ENCODE measurements around the gene EDC3.

The EDC3 gene

DNA sequence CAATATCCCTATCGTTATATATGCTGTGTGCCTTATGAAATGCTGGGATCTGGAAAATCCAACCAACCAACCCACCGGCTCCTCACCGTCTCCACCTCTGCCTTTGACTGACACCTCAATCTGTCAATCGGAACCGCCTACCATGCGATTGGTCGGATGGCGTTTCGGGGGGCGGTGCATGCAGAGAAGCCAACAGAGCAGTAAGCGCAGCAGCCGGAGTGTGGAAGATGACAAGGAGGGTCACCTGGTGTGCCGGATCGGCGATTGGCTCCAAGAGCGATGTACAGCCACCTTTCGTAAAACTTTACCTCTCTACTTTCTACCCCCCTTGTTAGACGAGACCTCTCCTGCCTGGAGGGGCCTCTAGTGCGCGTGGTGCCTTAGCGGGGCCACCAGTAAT, 73.9 kb downstream of the EDC3 start:
- no peak for DNase-seq

DNA sequence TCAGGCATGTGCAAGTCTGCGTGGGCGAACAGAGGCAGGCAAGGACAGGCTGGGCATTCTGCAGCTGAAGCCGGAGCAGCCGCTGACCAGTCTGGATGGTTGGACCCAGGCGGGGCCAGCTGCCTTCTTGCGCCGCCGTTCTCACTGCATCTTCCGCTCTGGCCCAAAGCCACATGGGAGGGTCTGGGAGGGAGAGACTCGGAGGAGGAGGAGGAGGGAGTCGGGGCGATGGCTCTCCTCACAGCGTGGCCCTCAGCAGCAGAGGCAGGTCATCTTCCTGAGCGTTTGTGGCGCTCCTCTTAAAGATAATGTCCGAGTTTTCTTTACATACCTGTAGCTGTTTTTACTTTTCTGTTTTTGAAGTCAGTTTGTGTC, 74.3 kb downstream of the EDC3 start:
- no peak for DNase-seq

DNA sequence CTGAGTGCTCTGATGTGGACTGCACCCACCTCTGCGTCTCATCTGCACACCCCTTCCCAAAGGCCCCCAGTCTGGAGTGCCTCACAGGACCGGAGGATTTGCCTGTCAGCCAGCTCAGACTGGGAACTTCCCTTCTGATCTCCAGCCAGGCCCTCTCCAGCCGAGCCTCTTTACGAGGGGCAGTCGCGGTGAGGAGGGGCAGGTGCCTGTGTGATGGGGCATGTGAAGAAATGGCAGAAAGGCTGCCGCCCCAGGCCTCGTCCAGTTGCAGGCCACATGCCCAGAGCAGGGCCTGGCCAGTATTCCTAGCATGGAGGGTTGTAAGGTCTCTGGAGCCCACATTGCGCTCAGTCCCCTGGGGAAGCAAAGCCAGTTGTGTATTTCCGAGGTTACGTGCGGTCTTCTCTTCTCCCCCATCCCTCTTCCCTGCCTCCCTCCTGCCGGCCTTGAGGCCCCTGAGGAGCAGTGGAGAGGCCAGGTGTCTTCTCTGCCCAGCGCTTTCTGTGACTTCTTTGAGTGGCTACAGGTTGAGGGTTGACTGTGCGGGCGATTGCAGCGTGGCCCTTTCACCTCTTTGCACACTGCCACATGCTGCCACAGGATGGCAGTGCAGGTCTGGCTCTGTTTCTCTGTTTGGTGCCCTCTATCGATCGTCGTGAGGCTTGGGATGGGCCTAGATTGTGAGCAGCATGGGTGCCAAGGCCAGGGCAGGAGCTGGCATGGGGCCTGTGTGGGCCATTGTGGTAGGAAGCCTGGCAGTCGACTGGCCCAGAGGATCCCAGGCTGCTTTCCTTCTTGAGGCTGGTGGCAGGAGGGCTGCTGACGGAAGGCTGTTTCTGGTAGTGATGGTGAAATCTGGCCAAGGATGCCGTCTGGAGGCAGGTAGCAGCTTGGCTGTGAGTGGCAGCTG, 74.9 kb downstream of the EDC3 start:
- peak; percentile 65 for DNase-seq

DNA sequence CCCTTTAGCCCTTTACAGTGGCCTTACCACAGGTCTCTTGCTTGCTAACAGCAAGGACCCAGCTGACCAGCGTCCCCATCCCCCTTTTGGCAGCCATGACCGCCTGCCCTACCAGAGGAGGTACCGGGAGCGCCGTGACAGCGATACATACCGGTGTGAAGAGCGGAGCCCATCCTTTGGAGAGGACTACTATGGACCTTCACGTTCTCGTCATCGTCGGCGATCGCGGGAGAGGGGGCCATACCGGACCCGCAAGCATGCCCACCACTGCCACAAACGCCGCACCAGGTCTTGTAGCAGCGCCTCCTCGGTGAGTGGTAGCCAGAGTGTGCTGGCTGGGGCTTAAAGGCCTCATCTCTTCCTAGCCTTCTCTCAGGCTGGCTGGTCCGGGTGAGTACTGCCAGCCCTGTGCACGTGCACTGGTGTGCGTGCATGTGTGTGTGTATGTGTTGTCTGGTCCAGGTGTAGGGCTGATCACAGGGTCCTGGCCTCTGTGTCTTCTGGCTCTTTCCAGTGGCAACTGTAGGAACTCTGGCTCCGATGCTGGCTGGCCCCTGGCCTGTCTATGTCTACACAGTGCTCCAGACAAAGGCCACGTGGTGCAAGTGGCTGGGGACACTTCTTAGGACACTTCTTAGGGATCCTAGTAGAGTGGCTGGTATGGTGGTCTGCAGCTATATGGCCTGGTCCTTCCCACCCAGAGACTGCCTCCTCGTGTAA, 75.7 kb downstream of the EDC3 start:
- no peak for DNase-seq

GRCh38 chr15:74618841-74619596, 76.8 kb downstream of the EDC3 start:
- DNase-seq: no peak

- DNase-seq: no peak
Observed at GRCh38 chr15:74616996-74617395, 78.8 kb downstream of the EDC3 start.

GRCh38 chr15:74616366-74616939, 79.4 kb downstream of the EDC3 start:
- DNase-seq: peak; percentile 66

- peak; percentile 84 for DNase-seq
Observed at GRCh38 chr15:74615508-74616365, 80.1 kb downstream of the EDC3 start, which contains the start of gene CLK3. Gene CLK3 (plus strand): TSS chr15:74615836. CDS start chr15:74619197, 3,361 bp downstream.

- peak; percentile 83 for DNase-seq
Observed at GRCh38 chr15:74614744-74615507, 80.9 kb downstream of the EDC3 start.

DNA sequence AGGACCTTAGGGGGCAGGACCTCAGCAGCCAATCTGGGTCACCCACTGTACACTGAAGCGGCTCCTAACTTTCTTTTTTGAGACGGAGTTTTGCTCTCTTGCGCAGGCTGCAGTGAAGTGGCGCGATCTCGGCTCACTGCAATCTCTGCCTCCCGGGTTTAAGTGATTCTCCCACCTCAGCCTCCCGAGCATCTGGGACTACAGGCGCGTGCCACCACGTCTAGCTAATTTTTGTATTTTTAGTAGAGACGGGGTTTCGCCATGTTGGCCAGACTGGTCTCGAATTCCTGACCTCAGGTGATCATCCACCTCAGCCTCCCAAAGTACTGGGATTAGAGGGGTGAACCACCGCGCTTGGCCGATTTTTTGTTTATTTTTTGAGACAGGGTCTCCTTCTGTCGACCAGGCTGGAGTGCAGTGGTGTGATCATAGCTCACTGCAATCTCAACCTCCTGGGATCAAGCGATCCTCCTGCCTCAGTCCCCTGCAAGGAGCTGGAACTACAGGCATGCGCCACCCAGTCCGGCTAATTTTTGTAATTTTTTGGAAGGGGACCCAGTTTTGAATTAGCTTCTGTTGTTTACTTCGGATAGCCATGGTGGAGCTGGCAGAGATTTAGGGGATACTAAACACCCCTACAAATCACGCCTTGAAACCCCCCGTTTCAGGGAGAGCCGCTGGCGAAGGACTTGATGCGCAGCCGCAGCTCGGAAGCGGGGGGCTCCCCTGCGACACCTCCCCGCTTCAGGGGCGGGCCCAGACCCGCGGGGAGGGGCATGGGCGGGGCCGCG, 81.7 kb downstream of the EDC3 start:
- no peak for DNase-seq

DNA sequence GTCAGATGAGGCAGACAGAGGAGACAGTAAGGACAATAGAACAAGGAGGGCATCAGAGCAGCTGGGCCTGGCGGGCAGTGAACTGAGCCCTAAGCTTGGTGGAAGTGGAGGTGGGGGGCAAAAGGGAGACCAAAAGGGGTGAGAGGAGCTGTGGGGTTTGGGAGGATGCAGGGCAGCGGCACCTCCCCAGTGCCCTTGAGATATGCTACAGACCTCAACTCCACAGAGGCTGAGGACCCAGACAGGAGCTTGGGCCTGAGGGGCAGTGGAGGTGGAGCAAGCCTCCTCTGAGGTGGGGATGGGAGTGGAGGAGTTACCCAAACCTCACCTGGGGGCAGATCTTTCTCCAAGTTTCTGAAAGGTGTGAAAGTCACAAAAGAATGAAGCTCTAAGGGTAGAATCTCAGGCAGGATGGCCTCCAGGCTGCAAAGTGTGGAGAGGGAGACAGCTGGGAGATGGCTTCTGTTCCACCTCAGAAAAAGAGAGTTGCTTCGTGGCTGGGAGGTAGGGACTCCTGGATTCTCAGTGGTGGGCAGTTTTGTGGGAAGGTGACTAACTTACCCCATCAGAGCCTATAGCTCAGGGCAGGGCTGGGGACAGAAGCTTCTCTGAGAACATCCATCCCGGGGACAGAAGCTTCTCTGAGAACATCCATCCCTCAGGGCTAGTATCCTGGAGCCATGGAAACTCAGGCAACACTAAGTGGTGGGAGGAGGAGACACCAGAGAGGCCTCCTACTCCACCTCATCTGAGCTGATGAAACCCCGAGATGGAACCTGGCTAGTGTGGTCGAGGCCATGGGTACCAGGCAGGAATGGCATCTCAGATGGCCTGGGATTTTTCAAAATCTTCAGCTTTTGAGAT, 82.5 kb downstream of the EDC3 start:
- DNase-seq: no peak

- DNase-seq: no peak
Observed at GRCh38 chr15:74612677-74613076, 83.1 kb downstream of the EDC3 start.

DNA sequence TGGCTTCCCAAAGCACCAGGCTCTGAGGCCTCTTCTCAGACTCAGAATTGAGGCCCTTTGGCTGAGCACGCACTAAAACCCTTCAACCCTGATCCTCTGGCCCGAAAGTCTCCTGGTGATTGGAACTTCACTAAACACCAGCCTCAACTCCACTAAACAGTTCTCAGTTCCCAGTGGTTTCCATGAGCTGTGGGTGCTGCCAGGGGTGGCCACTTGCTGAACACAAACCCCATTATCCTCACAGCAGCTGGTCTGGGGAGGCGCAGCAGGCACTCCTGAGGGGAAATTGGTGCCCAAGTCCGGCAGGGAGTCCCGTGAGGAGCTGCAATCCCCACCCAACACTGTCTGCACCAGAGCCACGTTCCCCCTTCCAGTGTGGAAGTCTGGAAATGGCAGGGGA, 84.0 kb downstream of the EDC3 start:
- no peak for DNase-seq

GRCh38 chr15:74611341-74611740, 84.5 kb downstream of the EDC3 start:
- no peak for DNase-seq

GRCh38 chr15:74610302-74610951, 85.4 kb downstream of the EDC3 start:
- peak; percentile 11 for DNase-seq

DNA sequence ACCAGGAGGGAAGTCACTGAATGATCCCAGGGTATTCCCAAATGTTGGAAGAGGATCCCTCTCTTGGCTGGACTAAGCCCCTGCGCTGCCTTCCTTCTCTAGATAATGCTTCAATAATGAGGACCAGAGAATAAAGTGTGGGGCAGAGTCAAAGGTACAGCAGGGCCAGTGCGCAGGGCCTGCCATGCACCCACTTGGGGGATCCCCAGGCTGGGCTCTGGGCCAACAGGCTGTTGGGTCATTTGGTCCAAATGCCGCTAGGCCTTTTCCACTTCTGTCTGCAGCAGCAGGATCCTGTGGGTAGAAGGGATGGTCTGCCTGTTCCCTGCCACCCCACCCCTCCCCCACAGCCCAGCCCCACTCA, 85.9 kb downstream of the EDC3 start:
- no peak for DNase-seq

- DNase-seq: no peak
Observed at GRCh38 chr15:74608786-74609185, 87.0 kb downstream of the EDC3 start.

DNA sequence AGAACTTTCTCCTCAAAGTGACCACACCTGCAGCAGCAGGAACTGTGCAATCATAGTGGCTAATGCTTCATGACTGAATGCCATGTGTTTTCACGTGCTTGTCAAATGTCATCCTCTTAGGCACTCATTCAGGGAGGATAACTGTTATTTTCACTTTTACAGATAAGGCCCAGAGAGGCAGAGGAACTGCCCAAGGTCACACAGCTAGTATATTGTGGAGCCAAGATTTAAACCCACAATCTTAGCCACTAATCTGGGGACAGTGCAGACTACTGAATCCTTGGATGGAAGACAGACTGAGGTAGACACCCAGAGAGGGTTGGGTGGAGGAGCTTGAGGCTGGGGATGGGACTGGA, 90.1 kb downstream of the EDC3 start:
- no peak for DNase-seq

Data from MV-4-11 (cell line).